Measurements from ENCODE around the gene PTGS1.

PTGS1 gene

GRCh38 chr9:122392714-122393113 is 21.9 kb downstream of the PTGS1 start:
- Histone ChIP-seq H2AFZ (ENCODE audit: low read length) (no peak overlapping the region), H4K20me1 (ENCODE audit: insufficient read depth, low read length, poor library complexity, severe bottlenecking) (no peaks in the 10 kb centered on the region), H3K9ac (ENCODE audit: low read depth, low read length, poor library complexity, severe bottlenecking) (no peak overlapping the region), H3K79me2 (ENCODE audit: insufficient read depth, low read length) (no peaks in the 10 kb centered on the region), H3K9me2 (replicated peaks; ENCODE audit: low read depth, low read length) (no peaks in the 10 kb centered on the region), H3K4me3 (ENCODE audit: low read length, poor library complexity, severe bottlenecking) (no peak overlapping the region), H3K4me1 (ENCODE audit: insufficient read depth, low read length, poor library complexity, severe bottlenecking) (peaks cover 10% of the 10 kb centered on the region), H3F3A (ENCODE audit: low read depth) (no peaks in the 10 kb centered on the region), H3K36me3 (ENCODE audit: insufficient read depth, low read length) (no peaks in the 10 kb centered on the region), H3K9me3 (ENCODE audit: insufficient read depth, low read depth, low read length) (no peaks in the 10 kb centered on the region), H3K27me3 (ENCODE audit: insufficient read depth, low read length, poor library complexity, severe bottlenecking) (no peaks in the 10 kb centered on the region), H3K4me2 (ENCODE audit: low read depth, low read length, poor library complexity, severe bottlenecking) (no peak overlapping the region)
- TF ChIP-seq CTCF (conservative IDR thresholded peaks at IDR 0.05; ENCODE audit: low read length): no peak
- TF ChIP-seq EZH2phosphoT487 (IDR thresholded peaks at IDR 0.05; ENCODE audit: borderline replicate concordance): no peak

GRCh38 chr9:122393284-122393983 is 22.6 kb downstream of the PTGS1 start:
- Histone ChIP-seq H3F3A (ENCODE audit: low read depth) (no peaks in the 10 kb centered on the region), H3K9ac (ENCODE audit: low read depth, low read length, poor library complexity, severe bottlenecking) (no peak overlapping the region), H2AFZ (ENCODE audit: low read length) (no peak overlapping the region), H3K36me3 (ENCODE audit: insufficient read depth, low read length) (no peaks in the 10 kb centered on the region), H3K9me2 (replicated peaks; ENCODE audit: low read depth, low read length) (no peaks in the 10 kb centered on the region), H3K4me3 (ENCODE audit: low read length, poor library complexity, severe bottlenecking) (no peak overlapping the region), H4K20me1 (ENCODE audit: insufficient read depth, low read length, poor library complexity, severe bottlenecking) (no peaks in the 10 kb centered on the region), H3K4me1 (ENCODE audit: insufficient read depth, low read length, poor library complexity, severe bottlenecking) (peaks cover 10% of the 10 kb centered on the region), H3K79me2 (ENCODE audit: insufficient read depth, low read length) (no peaks in the 10 kb centered on the region), H3K27me3 (ENCODE audit: insufficient read depth, low read length, poor library complexity, severe bottlenecking) (no peaks in the 10 kb centered on the region), H3K9me3 (ENCODE audit: insufficient read depth, low read depth, low read length) (no peaks in the 10 kb centered on the region), H3K4me2 (ENCODE audit: low read depth, low read length, poor library complexity, severe bottlenecking) (no peak overlapping the region)
- TF ChIP-seq EZH2phosphoT487 (IDR thresholded peaks at IDR 0.05; ENCODE audit: borderline replicate concordance): no peak
- no peak for TF ChIP-seq CTCF (conservative IDR thresholded peaks at IDR 0.05; ENCODE audit: low read length)

- Histone ChIP-seq H3K9me2 (replicated peaks; ENCODE audit: low read depth, low read length) (no peaks in the 10 kb centered on the region), H3K79me2 (ENCODE audit: insufficient read depth, low read length) (no peaks in the 10 kb centered on the region)
Measured at GRCh38 chr9:122394265-122395125, 23.7 kb downstream of the PTGS1 start.

More at GRCh38 chr9:122394265-122395125, 23.7 kb downstream of the PTGS1 start:
- H4K20me1 ChIP-seq (ENCODE audit: insufficient read depth, low read length, poor library complexity, severe bottlenecking): no peaks in the 10 kb centered on the region
- no peak overlapping the region for H3K9ac ChIP-seq (ENCODE audit: low read depth, low read length, poor library complexity, severe bottlenecking)
- H3K36me3 ChIP-seq (ENCODE audit: insufficient read depth, low read length): no peaks in the 10 kb centered on the region
- H3K9me3 ChIP-seq (ENCODE audit: insufficient read depth, low read depth, low read length): no peaks in the 10 kb centered on the region
- no peaks in the 10 kb centered on the region for H3F3A ChIP-seq (ENCODE audit: low read depth)
- H2AFZ ChIP-seq (ENCODE audit: low read length): no peak overlapping the region
- H3K4me3 ChIP-seq (ENCODE audit: low read length, poor library complexity, severe bottlenecking): no peak overlapping the region
- no peak overlapping the region for H3K4me2 ChIP-seq (ENCODE audit: low read depth, low read length, poor library complexity, severe bottlenecking)
- H3K27me3 ChIP-seq (ENCODE audit: insufficient read depth, low read length, poor library complexity, severe bottlenecking): no peaks in the 10 kb centered on the region
- no peak for TF ChIP-seq EZH2phosphoT487 (IDR thresholded peaks at IDR 0.05; ENCODE audit: borderline replicate concordance)
- no peak for TF ChIP-seq CTCF (conservative IDR thresholded peaks at IDR 0.05; ENCODE audit: low read length)
- H3K4me1 ChIP-seq (ENCODE audit: insufficient read depth, low read length, poor library complexity, severe bottlenecking): peaks cover 8% of the 10 kb centered on the region

Measured in Loucy (cell line).